ENCODE measurements around the gene HSPA12A. TPM values are rescaled to one million over a fixed set of nuclear protein-coding genes. Genes with fewer than 3 reads are reported as not detected.

Gene HSPA12A
- total and polyA plus RNA-seq, 5 experiments from 2014 or later, result not detected

DNA sequence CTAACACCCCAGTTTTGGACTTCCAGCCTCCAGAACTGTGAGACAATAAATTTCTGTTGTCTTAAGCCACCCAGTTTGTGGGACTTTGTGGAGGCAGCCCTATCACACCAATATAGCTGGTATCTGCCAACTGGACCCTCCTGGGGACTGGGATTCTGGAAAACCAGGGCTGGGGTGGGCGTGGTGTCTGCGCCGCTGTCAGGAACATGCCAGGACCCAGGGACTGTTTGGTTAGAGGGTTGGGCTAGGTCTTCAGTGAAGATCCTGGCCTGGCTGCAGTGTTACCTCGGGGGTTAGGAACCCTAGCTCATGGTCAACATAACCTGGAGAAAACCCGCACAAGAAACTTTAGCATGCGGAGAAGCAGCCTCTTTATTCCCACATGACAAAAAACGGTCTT, 79.0 kb downstream of the HSPA12A start:
- H3K27ac Mint-ChIP-seq, result no peak overlapping the region

GRCh38 chr10:116660860-116661259, 81.5 kb downstream of the HSPA12A start:
- Mint-ChIP-seq H3K27ac (peak overlapping the region in 1 of 10 donors; percentile 67), H3K9me3 (peaks cover 0 to 2% (median 0%) of the 10 kb centered on the region in 9 donors), H3K36me3 (no peaks in the 10 kb centered on the region), H3K4me3 (no peak overlapping the region), H3K4me1 (no peaks in the 10 kb centered on the region), H3K27me3 (peaks cover 0 to 40% (median 9%) of the 10 kb centered on the region in 5 donors)
- ATAC-seq (no peak), DNase-seq (no peak)
- POLR2A ChIA-PET, result no interaction called here

More for the DNA sequence above, 79.0 kb downstream of the HSPA12A start:
- POLR2A ChIA-PET, result no interaction called here
- Mint-ChIP-seq H3K9me3 (peaks cover 0 to 2% (median 0%) of the 10 kb centered on the region in 9 donors), H3K27me3 (peaks cover 1 to 50% (median 22%) of the 10 kb centered on the region in 5 donors), H3K4me3 (no peak overlapping the region), H3K4me1 (no peaks in the 10 kb centered on the region), H3K36me3 (no peaks in the 10 kb centered on the region)
- ATAC-seq (no peak), DNase-seq (no peak)

DNA sequence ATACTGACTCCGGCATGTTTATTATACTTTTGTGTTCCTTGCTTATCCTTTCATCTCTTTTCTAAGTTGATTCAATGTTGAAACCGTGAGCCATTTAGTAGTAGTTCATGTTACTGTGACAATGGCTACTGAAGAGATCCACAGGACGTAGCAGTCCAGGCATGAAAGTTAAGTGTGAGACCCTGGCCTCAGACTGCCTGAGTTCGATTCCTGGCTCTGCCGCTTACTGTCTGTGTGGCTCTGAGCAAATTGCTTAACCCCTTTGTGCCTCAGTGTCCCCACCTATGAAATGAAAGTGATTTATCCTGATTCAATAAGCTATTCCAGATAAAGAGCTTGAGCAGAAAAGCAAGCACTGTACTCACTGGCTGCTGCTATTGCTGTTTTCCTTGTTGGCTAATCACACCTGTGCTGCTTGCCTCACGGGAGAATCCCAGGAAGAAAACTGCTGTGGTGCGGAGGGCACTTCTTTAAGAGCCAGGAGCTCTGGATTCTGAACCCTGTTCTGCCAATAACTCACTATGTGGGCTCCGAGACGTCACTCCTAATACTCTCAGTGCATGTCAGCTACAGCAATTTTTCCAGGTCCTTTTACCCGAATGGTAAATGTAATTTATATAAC, 83.2 kb downstream of the HSPA12A start:
- H3K4me3 Mint-ChIP-seq, result no peak overlapping the region
- peaks cover 0 to 2% (median 0%) of the 10 kb centered on the region in 9 donors for H3K9me3 Mint-ChIP-seq
- H3K4me1 Mint-ChIP-seq, result no peaks in the 10 kb centered on the region
- POLR2A ChIA-PET, result no interaction called here
- DNase-seq (no peak), ATAC-seq (no peak)
- H3K27ac Mint-ChIP-seq, result no peak overlapping the region
- H3K36me3 Mint-ChIP-seq, result no peaks in the 10 kb centered on the region
- H3K27me3 Mint-ChIP-seq, result peaks cover 4 to 46% (median 15%) of the 10 kb centered on the region in 5 donors

GRCh38 chr10:116657863-116658551, 84.4 kb downstream of the HSPA12A start:
- POLR2A ChIA-PET, result no interaction called here
- Mint-ChIP-seq H3K36me3 (peaks cover 0 to 3% (median 0%) of the 10 kb centered on the region in 3 donors), H3K27ac (no peak overlapping the region), H3K4me3 (no peak overlapping the region), H3K9me3 (peaks cover 0 to 8% (median 0%) of the 10 kb centered on the region in 9 donors), H3K27me3 (peaks cover 7 to 49% (median 20%) of the 10 kb centered on the region in 5 donors), H3K4me1 (no peaks in the 10 kb centered on the region)
- ATAC-seq (no peak), DNase-seq (no peak)

- Mint-ChIP-seq H3K27ac (no peak overlapping the region), H3K4me1 (no peaks in the 10 kb centered on the region), H3K36me3 (peaks cover 0 to 3% (median 0%) of the 10 kb centered on the region in 3 donors), H3K9me3 (peaks cover 0 to 11% (median 4%) of the 10 kb centered on the region in 9 donors), H3K4me3 (no peak overlapping the region), H3K27me3 (peaks cover 9 to 57% (median 17%) of the 10 kb centered on the region in 5 donors)
- ATAC-seq, result no peak
- DNase-seq, result no peak
- POLR2A ChIA-PET, result no interaction called here
Measured at GRCh38 chr10:116656044-116656443, 86.3 kb downstream of the HSPA12A start.

GRCh38 chr10:116655568-116655967, 86.8 kb downstream of the HSPA12A start:
- Mint-ChIP-seq H3K4me1 (no peaks in the 10 kb centered on the region), H3K27ac (no peak overlapping the region), H3K36me3 (peaks cover 0 to 3% (median 0%) of the 10 kb centered on the region in 3 donors), H3K9me3 (peaks cover 0 to 16% (median 7%) of the 10 kb centered on the region in 9 donors), H3K4me3 (no peak overlapping the region), H3K27me3 (peaks cover 9 to 57% (median 17%) of the 10 kb centered on the region in 5 donors)
- DNase-seq (no peak), ATAC-seq (no peak)
- POLR2A ChIA-PET, result no interaction called here

DNA sequence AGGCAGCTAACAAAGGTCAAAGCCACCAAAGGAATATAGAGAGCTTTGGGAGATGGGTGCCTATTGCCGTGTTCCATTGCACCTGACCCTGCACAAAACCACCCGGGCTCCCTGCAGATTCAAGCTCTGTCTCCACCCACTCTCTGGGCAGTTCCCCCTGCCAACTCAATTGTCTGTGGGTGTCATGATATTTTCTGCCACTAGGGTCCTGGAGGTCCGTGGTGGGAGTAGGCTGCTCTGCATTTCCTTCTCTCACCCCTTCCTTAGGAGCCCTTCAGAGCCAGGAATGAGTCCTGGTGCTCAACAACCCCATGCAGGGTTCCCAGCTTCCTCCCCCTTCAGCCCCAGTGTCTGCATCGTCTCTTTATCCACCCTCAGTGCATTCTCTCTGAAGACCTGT, 87.5 kb downstream of the HSPA12A start:
- no peaks in the 10 kb centered on the region for H3K4me1 Mint-ChIP-seq
- no peak for DNase-seq
- H3K27me3 Mint-ChIP-seq, result peaks cover 9 to 57% (median 19%) of the 10 kb centered on the region in 5 donors
- H3K36me3 Mint-ChIP-seq, result peaks cover 0 to 3% (median 0%) of the 10 kb centered on the region in 3 donors
- peaks cover 0 to 23% (median 8%) of the 10 kb centered on the region in 9 donors for H3K9me3 Mint-ChIP-seq
- no peak overlapping the region for H3K27ac Mint-ChIP-seq
- no peak for ATAC-seq
- POLR2A ChIA-PET, result no interaction called here
- H3K4me3 Mint-ChIP-seq, result no peak overlapping the region

GRCh38 chr10:116653885-116654284, 88.5 kb downstream of the HSPA12A start:
- Mint-ChIP-seq H3K27ac (no peak overlapping the region), H3K4me3 (no peak overlapping the region), H3K27me3 (peaks cover 9 to 51% (median 20%) of the 10 kb centered on the region in 5 donors), H3K9me3 (peaks cover 7 to 32% (median 11%) of the 10 kb centered on the region in 9 donors), H3K36me3 (peaks cover 0 to 3% (median 0%) of the 10 kb centered on the region in 3 donors), H3K4me1 (no peaks in the 10 kb centered on the region)
- POLR2A ChIA-PET, result no interaction called here
- no peak for ATAC-seq
- no peak for DNase-seq

GRCh38 chr10:116648903-116649302, 93.5 kb downstream of the HSPA12A start:
- Mint-ChIP-seq H3K4me1 (no peaks in the 10 kb centered on the region), H3K27me3 (peaks cover 7 to 23% (median 19%) of the 10 kb centered on the region in 5 donors), H3K9me3 (peaks cover 8 to 41% (median 12%) of the 10 kb centered on the region in 9 donors), H3K27ac (no peak overlapping the region), H3K36me3 (peaks cover 0 to 3% (median 0%) of the 10 kb centered on the region in 3 donors), H3K4me3 (no peak overlapping the region)
- DNase-seq (no peak), ATAC-seq (no peak)
- POLR2A ChIA-PET, result no interaction called here

DNA sequence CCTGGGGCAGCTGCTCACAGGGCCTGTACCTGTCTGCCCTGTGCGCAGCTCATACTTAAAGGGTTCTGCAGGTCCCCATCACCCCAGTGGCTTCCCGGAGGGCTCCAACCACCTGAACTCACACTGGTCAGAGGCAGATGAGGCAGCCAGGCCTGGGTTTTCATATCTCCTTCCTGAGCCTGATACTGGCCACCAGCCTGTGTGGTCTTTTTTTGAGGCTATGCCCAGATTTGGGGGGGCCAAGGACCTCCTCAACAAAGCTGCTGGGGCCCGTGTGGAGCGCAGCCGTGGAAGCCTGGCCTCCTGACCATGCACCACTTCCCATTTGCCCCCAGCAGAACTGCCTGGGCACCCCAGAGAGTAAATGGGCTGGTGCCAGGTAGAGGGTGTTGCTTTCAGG, 95.9 kb downstream of the HSPA12A start:
- H3K4me3 Mint-ChIP-seq, result no peak overlapping the region
- peaks cover 6 to 26% (median 18%) of the 10 kb centered on the region in 5 donors for H3K27me3 Mint-ChIP-seq
- H3K36me3 Mint-ChIP-seq, result no peaks in the 10 kb centered on the region
- H3K9me3 Mint-ChIP-seq, result peaks cover 0 to 40% (median 12%) of the 10 kb centered on the region in 9 donors
- no peaks in the 10 kb centered on the region for H3K4me1 Mint-ChIP-seq
- no peak for ATAC-seq
- H3K27ac Mint-ChIP-seq, result no peak overlapping the region
- no peak for DNase-seq
- POLR2A ChIA-PET, result no interaction called here

GRCh38 chr10:116637830-116638229, 104.5 kb downstream of the HSPA12A start:
- peaks cover 0 to 4% (median 0%) of the 10 kb centered on the region in 3 donors for H3K36me3 Mint-ChIP-seq
- peaks cover 0 to 2% (median 0%) of the 10 kb centered on the region in 4 donors for H3K4me1 Mint-ChIP-seq
- H3K4me3 Mint-ChIP-seq, result no peak overlapping the region
- H3K9me3 Mint-ChIP-seq, result peaks cover 0 to 21% (median 4%) of the 10 kb centered on the region in 9 donors
- POLR2A ChIA-PET, result no interaction called here
- H3K27me3 Mint-ChIP-seq, result peaks cover 13 to 63% (median 21%) of the 10 kb centered on the region in 5 donors
- H3K27ac Mint-ChIP-seq, result no peak overlapping the region
- ATAC-seq (peak in 1 of 2 donors; percentile 53), DNase-seq (peak in 2 of 10 donors; percentile 4 to 16)

GRCh38 chr10:116636976-116637375, 105.4 kb downstream of the HSPA12A start:
- H3K4me3 Mint-ChIP-seq, result no peak overlapping the region
- peaks cover 0 to 4% (median 0%) of the 10 kb centered on the region in 3 donors for H3K36me3 Mint-ChIP-seq
- H3K27ac Mint-ChIP-seq, result no peak overlapping the region
- H3K9me3 Mint-ChIP-seq, result peaks cover 0 to 16% (median 2%) of the 10 kb centered on the region in 9 donors
- no peak for DNase-seq
- POLR2A ChIA-PET, result no interaction called here
- H3K4me1 Mint-ChIP-seq, result peaks cover 0 to 2% (median 0%) of the 10 kb centered on the region in 4 donors
- H3K27me3 Mint-ChIP-seq, result peaks cover 9 to 55% (median 15%) of the 10 kb centered on the region in 5 donors
- no peak for ATAC-seq

- DNase-seq, result no peak
- Mint-ChIP-seq H3K4me3 (no peak overlapping the region), H3K9me3 (peaks cover 0 to 16% (median 2%) of the 10 kb centered on the region in 9 donors), H3K36me3 (peaks cover 0 to 4% (median 0%) of the 10 kb centered on the region in 3 donors), H3K27ac (no peak overlapping the region), H3K4me1 (peaks cover 0 to 2% (median 0%) of the 10 kb centered on the region in 4 donors), H3K27me3 (peaks cover 9 to 54% (median 18%) of the 10 kb centered on the region in 5 donors)
- POLR2A ChIA-PET, result no interaction called here
- no peak for ATAC-seq
Measured at GRCh38 chr10:116636385-116636784, 106.0 kb downstream of the HSPA12A start.
